HG03064 (cell line): ENCODE results near the gene KANSL1.
"Not testable (repeated sequence)": the region's sequence is repeated elsewhere in the genome, so short reads cannot be mapped to it uniquely, and the experiment has no call there.

Experiments
- ATAC-seq: cut with Tn5 transposase; IDR thresholded peaks from one replicate; pipeline ENCODE4 v1.9.1; 2021; ENCODE audit warnings: low read depth; ENCODE audit not compliant: unreplicated experiment

KANSL1 gene

DNA sequence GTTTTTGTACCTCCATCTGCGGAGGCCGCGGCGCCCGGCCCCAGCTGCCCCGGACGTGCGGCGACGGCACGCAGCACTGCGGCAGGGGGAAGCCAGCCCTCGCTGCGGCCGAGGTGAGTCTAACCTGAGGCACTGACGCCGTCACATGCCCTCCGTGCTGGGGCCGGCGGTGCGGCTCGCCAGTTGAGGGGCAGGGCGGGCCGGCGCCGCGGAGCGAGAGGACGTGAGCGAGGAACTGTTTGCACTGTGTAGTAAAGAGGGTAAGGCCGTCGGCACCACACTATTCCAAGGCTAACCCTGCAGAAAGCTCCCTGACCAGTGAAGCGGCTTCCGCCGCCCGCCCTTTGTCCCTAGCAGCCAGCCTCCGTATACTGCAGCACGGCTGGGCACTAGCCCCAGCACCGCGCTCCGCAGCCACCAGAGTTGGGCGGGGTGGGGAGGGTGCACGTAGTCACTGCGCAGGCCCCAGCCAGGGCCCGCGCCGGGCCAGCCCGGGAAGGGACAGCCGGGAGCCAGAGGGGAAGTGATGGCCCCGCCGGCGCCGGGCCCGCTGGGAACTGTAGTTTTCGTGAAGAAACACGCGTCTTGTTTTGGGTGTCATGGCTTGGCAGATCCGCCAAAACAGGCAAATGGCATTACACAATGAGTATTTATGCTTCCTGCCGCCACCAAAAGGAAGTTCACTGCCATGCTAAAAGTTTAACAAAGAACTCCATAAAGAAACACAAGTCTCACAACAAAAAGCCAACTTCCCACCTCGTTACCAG is 580 bp upstream of the KANSL1 start:
- peak; percentile 62 for ATAC-seq

DNA sequence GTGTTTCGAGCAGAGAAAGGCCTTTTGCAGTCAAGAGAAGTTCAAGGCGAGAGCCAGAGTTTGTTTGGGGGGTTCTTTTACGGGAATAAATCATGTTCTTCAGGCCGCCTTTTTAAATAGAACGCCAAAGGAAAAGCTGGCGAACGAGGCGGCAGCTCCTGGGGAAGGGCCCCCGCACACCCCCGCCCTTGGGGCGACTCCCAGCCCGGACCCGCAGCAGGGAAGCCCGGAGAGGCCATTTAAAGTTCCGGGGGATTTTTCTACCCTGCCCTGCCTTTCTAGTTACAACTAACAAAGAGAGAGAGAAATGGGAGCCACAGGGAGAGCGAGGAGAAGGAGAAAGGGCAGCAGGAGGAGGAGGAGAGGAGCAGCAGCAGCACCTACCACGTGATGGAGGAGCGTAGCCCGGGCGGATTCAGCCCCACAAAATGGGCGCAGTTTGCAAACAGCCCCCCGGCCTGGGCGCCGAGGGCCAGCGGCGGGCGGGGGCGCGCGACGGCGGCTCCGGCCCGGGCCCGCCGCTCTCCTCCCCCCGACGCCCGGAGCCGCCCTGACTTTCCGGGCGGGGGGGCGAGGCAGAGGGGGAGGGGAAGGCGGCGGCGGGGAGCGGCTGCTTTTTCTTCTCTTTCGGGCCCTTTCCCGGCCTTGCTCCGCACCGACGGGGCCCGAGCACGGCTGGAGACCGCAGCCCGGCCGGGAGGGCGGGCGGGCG is 634 bp downstream of the KANSL1 start:
- ATAC-seq: peak; percentile 31

DNA sequence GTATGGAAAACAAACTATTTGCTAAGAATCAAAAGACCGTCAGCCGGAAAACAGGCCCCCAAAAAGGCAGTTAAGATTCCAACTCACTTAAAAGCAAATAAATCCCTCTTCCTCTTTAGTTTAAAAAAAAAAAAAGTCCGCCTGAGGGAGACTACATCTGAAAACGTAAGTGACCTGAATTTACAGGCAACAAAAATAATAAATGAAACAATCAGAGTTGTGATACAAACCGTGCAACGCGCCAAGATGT is 1.1 kb downstream of the KANSL1 start:
- no peak for ATAC-seq

DNA sequence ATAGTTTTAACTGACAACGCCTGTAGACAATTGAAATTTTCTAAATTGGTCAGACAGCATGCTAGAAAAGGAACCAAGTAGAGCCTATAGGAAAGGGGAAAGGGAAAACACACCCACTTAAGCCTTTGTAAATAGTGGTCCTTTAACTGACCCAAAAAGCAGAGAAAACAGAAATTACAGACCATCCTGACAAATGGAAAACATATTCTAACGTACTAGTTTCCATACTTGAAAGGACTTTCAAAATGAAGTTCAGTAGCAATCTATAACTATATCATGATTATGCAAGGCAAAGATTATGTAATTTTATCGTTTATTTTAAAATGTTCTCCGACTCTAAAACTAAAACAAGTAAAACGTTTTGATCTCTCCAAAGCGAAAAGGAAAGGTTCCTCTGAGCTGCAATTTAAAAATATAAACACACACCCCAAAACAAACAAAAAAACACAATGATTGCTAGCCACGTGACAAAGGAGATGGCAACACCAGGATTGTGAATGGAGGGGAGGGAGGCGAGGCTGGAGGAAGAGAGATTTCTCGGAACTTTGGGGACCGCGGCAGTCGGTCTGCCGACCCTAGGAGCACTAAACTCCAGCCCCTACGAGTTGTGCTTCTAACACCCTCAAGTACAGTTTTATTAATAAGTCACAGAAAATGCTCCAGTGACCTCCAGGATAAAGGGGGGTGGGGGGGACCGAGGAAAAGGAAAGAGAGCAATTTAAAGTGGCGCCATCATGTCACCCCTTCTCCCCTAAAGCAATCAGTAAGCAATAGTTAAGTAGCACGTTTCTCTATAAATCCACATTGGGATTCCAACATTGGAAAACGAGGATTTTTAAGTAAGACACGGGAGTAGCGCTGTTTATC is 1.7 kb downstream of the KANSL1 start:
- no peak for ATAC-seq

DNA sequence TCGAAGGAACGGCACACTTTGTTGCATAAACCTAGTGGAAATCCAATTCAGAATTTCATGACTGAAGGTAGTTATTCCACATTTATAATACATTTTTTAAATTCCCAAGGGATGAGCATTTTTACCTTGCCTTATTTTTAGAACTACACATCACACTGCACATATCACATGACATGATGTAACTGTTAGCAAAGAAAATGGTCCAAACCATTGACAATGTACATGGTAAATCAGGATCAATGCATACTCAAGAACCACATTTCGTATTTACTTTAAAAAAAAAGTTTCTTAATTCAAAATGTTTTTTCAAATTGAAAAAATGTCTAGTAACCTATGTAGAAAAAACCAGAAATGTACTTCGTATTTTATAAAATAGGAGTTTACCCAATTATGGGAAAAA is 2.5 kb downstream of the KANSL1 start:
- ATAC-seq: no peak

DNA sequence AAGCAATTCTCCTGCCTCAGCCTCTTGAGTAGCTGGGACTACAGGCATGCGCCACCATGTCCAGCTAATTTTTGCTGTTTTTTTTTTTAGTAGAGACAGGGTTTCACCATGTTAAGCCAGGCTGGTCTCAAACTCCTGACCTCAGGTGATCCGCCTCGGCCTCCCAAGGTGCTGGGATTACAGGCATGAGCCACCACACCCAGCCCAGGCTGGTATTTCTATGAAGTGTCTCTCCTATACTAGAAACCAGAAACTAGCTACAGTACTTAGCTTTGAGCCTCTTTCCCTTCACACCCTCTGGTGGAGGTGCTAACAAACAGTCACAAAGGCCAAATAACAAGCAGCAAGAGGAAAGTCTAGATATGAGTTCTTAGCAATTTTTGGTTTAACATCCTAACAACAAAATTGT is 6.4 kb downstream of the KANSL1 start:
- not testable (repeated sequence) for ATAC-seq

DNA sequence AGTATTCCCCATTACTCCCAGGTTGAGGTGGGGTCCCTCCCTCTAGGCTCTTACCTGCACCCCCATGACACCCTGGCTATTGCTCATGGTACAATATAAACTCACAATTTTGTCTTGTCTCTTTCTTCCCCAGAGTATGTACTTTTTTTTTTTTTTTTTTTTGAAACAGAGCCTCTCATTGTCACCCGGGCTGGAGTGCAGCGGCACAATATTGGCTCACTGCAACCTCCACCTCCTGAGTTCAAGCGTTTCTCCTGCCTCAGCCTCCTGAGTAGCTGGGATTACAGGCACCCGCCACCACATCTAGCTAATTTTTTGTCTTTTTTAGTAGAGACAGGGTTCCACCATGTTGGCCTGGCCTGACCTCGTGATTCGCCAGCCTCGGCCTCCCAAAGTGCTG is 8.5 kb downstream of the KANSL1 start:
- ATAC-seq: no peak

DNA sequence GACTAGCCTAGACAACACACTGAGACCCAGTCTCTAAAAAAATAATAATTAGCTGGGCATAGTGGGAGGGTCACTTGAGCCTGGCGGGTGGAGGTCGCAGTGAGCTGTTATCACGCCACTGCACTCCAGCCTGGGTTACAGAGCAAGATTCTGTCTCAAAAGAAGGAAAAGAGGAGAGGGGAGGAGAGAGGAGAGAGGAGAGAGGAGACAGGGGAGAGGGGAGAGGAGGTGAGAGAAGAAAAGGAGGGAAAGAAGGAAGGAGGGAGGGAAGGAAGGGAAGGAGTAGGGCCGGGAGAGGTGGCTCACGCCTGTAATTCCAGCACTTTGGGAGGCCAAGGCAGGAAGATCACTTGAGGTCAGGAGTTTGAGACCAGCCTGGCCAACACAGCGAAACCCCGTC is 9.8 kb downstream of the KANSL1 start:
- not testable (repeated sequence) for ATAC-seq

DNA sequence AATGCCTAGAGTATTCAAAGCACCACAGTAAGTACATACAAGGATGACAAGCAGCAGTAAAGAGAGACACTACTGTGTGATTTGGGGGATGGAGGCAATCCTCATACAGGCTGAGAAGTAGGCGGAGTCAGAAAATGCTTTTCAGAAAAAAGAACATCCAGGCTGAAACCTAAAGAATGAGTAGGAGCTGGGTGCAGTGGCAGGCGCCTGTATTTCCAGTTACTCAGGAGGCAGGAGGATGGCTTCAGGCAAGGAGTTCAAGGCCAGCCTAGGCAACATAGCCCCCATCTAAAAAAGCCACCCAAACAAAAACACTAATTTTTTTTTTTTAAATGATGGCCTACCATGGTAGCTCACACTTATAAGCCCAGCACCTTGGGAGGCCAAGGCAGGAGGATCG is 10.3 kb downstream of the KANSL1 start:
- no peak for ATAC-seq

DNA sequence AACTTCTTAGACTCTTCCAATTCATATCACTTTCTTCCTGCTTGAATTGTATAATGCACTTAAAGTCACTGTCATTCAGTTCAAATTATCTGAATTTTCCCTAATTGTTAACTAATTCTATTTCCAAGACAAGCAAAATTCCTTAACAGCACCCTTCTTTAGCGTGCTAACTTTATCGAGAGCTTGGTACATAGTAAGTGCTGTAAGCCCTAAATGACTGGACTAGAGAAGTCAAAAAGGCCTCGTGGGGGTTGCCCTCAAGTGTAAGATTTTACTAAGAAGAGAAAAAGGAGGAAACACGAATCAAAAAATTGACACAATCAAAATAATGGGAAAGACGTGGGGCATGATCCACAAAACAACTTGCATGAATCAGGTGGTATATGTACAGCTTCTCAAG is 11.3 kb downstream of the KANSL1 start:
- ATAC-seq: no peak

DNA sequence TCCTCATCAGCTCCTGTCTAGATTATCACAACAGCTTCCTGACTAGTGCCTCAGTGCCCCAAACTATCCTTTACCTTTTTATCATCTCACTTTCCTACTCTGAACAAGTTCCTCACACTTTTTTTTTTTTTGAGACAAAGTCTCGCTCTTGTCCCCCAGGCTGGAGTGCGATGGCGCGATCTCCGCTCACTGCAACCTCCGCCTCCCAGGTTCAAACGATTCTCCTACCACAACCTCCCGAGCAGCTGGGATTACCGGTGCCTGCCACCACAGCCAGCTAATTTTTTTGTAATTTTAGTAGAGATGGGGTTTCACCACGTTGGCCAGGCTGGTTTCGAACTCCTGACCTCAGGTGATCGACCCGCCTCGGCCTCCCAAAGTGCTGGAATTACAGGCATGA is 11.9 kb downstream of the KANSL1 start:
- not testable (repeated sequence) for ATAC-seq

DNA sequence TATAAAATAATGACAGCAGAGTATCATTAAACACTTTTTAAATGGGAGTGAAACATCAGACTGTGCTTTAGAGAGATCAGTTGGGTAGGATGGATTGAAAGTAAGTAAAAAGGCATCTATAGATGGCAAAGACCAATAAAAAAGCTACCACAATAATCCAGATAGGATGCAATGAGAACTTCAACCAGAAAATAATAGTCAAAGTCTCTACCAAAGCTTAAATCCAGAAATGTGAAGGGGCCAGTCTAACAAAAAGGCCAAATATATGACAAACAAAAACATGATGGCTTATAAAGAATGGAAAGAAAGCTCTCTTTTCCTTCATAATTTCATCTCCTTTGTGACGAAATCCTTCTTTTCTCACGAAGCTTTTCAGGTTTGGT is 12.3 kb downstream of the KANSL1 start:
- ATAC-seq: no peak

DNA sequence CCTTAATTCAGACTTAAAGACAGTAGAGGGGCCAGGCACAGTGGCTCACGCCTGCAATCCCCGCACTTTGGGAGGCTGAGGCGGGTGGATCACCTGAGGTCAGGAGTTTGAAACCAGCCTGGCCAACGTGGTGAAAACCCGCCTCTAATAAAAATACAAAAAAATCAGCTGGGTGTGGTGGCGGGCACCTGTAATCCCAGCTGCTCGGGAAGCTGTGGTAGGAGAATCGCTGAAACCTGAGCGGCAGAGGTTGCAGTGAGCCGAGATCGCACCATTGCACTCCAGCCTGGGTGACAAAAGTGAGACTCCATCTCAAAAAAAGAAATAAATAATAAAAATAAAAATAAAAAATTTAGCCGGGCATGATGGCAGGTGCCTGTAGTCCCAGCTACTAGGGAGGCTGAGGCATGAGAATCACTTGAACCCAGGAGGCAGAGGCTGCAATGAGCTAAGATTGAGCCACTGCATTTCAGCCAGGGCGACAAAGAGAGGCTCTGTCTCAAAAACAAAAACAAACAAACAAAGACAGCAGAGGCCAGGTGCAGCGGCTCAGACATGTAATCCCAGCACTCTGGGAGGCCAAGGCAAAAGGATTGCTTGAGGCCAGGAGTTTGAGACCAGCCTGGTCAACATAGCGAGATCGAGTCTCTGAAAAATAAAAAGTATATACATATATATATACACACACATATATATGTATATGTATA is 12.9 kb downstream of the KANSL1 start:
- not testable (repeated sequence) for ATAC-seq

DNA sequence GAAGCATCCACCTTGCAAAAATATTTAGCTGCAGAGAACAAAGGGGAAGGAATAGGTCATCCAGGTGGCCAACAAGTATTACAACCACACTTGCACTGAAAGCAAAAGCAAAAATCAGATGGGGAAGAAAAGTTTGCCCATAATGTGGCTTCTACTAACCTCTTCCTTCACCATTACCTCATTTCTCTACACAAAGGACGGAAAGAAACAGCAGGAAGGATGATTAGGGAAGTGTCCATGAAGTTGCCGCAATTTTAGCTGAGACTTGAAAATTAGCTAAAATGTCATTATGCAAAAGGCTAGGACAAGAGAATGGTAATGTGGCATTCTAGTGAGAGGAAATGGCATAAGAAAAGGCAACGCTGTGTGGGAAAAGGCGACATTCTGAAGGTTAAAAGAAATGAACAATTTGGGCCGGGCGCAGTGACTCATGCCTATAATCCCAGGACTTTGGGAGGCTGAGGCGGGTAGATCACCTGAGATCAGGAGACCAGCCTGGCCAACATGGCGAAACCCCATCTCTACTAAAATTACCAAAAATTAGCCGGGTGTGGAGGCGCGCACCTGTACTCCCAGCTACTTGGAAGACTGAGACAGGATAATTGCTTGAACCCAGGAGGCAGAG is 13.7 kb downstream of the KANSL1 start:
- ATAC-seq: no peak

DNA sequence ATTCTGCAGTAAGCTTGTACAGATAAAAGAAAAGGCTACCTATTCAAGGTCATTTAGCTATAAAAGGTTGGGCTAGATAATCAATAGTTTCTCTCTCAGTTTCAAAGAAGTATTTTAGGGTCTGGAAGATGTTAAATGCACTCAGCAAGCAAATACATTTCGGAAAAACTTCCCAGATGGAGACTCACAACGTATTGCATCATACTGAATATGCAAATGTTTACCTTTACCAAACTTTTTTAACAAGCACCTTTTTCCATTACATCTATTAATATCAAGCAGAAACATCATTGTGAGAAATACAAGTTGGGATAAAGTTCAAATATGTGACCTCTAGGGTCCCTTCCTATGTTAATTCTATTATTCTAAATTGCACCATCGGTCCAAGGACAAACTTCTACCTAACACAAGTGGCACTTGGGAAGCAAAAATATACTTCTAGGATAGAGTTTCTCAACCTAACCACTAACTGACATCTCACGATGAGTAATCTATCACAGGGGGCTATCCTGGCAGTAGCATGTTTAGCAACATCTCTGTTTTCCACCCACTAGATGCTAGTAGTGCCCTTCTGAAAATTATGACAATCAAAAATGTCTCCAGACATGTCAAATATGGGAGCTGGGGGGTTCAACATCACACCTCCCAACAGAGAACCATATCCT is 14.5 kb downstream of the KANSL1 start:
- ATAC-seq: no peak

DNA sequence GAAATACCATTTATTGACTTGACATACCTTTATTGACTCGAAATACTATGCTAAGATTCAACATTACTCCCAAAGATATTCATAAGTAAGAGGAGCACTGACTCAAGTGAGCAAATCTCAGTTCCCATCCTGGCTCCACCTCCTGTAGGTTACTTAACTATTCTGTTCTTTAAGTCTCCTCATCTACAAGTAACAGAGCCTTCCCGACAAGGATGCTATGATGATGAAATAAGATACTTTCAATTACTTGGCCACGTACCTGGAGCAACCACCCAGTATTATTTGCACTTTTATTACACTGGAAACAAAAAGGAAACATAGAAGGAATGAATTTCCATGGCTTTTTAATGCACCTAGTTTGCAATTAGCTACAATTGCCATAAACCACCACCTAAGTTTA is 16.3 kb downstream of the KANSL1 start:
- ATAC-seq: no peak

DNA sequence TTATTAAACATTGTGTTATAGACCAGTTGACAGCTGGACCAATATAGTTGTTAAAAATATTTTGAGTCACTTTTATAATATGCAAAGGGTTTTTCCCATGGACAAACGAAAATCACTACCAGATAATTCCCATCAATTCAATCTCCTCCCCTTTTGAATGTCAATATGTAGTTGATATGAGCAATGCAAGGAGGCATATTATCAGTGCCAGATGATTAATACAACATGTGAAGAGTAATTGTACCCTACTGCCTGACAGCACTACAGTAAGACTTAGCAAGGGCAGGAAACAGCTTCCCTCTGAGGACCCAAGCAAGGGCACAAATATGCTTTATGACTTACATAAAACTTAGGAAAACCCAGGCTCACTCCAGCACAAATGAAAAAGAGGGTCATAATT is 17.3 kb downstream of the KANSL1 start:
- ATAC-seq: no peak

DNA sequence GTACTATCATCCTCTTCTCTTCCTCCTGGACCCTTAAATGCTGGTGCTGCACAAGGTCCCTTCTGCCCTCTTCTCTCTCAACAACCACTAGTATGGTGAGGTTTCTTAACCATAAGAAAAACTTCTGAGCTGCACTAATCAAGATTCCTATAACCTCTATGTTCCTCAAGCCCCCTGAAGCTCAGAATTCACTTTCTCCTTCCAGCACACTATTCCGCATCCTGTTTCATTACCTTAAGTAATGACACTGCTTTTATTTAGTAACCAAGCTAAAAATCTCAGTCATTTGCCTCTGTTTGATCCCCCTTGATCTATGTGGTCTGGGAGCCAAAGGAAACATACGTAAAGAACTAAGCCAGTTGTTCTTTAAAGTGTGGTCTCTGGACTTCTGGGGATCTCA is 20.1 kb downstream of the KANSL1 start:
- ATAC-seq: no peak

DNA sequence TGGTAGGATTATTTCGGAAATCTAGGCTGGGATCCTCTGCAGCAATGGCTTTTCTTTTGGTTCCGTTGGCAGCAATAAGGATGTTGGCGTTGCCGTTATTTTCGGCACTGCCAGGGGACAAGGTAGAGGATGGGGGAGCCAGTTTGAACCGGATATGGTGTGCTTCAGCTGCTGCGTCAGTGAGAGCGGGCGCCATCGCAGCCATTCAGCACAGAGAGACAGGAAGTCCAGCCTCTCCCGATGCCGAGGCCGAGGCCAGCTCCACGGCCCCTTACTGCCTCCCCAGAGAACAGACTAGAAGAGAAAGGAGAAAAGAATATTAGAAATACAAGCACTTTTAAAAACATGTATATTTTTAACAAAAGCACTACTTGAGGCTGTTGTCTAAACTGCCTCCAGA is 21.3 kb downstream of the KANSL1 start:
- ATAC-seq: no peak
